GM19193 (cell line): ENCODE results near the gene LHFPL2.

Experiments used
- POLR2A ChIP-seq: IDR thresholded peaks from 4 replicates; pipeline ENCODE4 v1.6.1; 2011; ENCODE audit not compliant: insufficient read depth, insufficient read length; ENCODE audit errors: extremely low read depth

LHFPL2 gene

DNA sequence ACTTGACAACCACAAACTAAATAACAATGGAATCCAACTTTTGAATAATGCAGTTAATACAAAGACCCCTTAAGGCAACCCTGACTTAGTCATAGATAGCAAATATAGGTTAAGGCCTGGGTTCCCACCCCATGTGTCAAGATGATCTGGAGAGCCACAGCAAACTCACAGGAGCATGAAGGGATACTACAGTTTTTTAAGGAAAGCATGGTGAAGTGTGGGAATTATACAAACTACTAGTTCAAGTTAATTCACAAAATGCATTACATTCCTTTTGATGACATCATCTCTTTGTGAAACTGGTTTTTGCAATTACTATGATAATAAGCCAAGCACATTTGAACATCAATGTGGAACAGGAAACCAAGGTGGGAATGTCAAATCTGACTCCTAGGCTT, 50.6 kb downstream of the LHFPL2 start:
- TF ChIP-seq POLR2A, result no peak

DNA sequence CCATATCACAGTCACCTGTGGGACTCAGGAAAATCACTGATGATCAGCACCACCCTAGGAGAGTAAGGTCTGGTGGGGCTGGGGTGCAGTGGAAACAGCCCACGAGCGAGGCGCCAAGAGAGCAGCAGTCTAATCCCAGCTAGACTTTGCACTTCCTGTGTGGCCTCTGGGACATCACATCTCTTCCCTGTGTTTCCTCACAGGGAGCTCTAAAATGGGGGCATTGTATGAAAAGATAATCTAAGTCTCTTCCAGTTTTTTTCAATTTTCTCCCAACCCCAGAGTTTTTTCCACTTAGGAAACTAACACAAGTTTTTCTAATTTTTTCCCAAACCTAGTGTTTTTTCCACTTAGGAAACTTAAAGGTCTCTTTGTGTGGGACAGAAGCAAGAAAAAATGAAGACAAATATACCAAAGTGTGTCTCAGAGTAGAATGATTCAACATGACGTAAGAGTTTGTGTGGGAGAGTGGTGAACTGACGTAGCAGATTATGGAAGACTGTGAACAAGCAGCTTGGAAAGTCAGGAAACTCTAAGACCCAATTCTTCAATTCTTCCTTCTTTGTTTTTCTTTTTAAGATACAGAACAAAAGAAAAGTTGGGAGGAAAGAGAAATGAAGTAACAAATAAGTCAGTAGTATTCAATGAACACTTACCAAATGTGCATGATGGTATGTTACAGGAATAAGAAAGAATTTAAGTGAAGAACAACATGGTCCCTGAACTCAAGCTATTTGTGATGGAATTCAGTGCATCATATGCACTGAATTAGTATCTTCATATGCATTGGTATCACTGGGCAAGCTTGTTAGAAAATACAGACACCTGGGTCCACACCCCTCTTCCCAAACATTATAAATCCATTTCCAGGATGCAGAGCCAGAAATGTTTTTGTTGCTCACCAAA, 51.3 kb downstream of the LHFPL2 start:
- no peak for TF ChIP-seq POLR2A

DNA sequence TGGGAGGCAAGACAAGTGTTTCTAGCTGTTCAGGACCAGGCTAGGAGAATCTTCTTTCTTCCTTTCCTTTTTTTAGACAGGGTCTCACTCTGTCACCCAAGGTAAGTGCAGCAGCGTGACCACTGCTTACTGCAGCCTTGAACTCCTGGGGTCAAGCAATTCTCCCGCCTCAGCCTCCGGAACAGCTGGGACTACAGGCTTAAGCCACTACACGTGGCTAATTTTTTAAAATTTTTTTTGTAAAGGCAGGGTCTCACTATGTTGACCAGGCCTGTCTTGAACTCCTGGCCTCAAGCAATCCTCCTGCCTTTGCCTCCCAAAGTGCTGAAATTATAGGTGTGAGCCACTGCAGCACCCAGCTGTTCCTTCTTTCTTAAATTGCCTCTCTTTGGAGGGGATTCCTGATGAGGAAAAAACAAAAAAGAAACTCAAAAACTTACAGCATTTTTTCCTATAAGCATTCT, 53.1 kb downstream of the LHFPL2 start:
- TF ChIP-seq POLR2A, result no peak

DNA sequence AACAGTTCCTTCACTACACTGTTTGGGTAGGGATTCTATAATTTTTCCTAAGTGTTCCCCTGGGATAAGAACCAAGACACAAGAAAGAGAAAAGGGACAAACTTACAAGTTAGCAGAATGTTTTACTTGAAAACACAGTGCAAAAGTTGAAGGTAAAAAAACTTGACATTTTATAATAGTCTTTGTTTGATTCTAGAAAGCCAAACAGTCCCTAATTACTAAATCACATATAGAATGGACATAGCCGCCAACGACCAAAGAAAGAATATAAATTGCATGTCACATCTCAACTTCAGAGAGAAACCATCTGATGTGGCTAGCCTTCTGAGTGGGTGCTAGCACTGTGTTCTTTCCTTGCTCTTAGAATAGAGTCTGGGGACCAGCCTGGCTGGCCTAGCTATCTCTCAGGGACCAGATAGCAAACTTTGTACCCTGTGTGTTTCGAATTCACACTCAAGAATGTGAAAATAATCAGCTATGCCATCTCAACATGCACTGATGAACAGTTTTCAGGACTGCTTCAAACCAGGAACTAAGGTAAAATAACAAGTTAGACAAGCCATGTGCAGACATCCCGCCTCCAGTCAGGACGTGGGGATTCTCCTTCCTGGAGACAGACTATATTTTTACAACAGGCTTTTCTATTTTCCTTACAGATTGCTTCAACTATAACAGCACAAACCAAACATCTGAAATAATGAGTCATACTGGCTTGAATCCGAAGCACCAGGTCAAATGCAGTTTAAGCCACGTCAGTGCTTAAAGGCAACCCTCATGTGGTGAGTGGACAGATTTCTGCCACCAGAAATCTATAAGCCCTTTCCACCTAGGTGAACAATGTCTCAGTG, 53.7 kb downstream of the LHFPL2 start:
- no peak for TF ChIP-seq POLR2A

DNA sequence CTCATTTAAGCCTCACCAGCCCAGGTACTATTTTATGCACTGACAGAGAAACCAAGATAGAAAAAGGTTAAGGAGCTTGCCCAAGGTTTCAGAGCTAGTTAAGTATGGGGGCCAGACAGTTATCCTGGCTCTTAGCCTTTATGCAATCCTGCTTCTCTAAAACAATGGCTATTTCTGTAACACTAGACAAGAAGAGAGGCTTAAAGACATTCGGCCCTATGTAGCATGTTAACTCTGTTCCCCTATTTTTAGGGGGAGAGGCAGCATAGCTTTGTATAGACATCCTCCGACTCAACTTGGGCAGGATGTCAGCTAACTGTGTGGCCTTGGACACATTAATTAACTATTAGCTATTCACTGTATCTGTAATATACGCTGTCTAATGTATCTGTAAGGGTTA, 54.6 kb downstream of the LHFPL2 start:
- no peak for TF ChIP-seq POLR2A

DNA sequence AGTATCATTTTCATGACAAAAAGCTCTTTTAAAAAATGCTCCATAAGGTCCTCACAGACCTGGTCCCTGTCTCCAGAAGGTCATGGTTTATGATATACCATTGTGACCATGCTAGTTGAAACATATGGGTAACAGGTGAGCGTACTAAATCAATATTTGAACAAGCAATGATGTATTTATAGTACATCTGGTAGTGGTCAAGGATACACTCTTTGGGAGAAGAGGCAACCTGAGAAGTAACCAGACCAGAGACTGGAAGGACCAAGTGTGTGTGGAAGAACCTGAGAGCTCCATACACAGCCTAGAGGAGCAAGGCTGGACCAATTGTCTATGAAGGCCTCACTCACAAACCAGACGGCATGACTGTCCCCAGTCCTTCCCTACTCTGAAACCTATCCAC, 55.1 kb downstream of the LHFPL2 start:
- no peak for TF ChIP-seq POLR2A

DNA sequence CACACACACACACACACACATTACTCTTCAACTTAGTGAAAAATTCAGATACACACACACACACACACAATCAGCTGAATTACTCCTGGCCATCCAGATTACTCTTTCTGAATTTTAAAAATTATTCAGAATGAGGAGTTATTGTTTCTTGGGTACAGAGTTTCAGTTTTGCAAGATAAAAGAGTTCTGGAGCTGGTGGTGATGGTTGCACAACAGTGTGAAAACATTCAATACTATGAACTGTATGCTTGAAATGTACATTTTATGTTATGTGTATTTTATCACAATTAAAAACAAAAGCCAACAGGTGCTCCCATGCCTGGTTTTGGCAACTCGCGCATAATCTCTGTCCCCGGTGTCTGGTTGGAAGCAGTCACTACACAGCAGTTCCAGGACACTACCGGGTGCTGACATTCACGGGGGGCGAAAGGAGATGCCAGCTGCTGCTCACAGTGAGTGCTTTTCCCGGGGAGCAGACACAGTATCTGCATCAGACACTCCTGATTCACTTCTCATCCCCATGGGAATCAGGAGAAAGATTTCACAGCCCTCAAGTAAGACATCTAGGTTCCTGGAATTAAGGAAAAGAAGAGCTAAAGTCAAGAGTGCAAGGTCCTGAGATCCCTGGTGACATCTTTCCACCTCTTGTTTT, 55.7 kb downstream of the LHFPL2 start:
- TF ChIP-seq POLR2A, result no peak

DNA sequence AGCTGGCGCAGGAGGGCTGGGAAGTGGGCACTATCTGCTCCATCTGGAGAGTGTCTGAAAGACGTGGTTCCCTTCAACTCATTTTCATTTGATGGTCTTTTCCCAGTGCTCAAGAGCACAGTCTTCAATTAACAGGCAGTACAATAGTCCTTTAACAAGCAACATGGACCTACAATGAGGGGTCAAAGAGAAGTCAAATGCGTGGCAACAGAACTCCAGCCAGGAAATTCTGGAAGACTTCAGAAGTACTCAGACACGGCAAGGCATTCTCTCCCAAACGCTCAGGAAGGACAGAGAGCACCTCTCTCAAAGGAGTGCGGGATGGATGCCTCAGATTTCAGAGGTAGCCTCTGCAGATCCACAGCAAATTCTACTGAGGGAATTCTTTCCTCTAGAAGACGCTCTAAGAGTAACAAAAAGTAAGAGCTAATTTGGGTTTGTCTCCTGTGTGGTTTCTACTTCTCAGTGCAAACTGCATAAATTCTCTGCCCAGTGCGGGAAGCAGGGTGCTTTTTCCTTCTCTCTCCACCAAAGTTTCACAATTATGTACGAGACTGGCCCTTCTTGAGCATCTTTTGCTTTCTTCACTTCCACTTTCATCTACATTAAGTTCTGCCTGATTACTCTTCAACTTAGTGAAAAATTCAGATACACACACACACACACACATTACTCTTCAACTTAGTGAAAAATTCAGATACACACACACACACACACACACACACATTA, 56.4 kb downstream of the LHFPL2 start:
- TF ChIP-seq POLR2A, result no peak

DNA sequence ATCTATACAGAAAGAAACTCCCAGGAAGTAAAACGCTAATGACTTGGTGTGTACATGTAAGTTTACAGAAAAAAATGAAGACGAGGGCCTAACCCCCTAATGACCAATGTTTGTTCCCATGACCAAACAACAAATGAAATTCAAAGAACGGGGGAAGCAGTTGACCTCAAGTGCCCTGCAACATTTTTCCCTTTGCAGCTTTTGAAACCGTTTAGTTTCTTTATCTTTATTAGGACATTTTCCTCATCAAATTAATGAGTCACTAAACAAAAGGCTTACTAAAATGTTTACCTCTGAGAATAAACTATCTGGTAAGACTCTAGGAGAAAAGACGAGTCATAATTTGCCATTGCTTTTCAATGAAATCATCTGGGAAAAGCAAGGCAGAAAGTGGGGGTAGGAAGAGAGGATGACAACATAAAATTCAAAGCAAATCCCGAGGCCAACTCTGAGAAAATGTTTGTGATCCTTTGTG, 57.4 kb downstream of the LHFPL2 start:
- TF ChIP-seq POLR2A, result no peak

DNA sequence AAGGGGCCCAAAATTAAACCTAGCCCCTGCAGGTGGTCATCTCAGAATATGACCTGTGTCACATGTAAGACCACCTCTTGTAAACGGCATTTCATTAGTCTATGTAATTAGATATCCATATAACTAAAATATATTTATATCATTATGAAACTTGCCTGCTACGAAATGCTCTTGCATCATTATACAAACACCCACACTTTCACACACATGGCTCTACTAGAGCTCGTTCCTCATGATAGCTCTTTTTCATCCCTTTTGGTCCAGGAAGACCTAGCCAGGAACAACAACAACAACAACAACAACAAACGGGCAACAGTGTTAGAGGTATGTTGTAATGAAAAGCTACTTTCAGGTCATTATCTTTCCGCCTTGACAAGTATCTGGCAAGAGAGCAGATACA, 58.6 kb downstream of the LHFPL2 start:
- no peak for TF ChIP-seq POLR2A

DNA sequence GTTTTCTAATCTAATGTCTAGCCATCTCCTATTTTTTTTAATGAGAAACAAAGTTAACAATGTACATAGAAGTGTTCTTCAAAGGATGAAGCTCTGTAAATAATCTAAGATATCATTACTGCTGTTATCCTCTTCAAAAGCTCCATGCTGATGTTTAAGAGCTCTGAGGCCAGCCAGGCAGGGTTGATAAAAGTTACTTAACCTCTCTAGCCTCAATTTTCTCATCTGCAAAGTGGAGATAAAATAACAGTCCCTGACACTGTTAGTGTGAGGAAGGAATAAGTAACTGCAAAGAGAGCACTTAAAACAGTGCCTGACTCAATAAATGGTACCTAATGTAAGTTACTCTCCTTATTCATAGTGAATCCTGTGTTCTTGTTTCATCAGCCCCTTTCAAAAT, 60.1 kb downstream of the LHFPL2 start:
- TF ChIP-seq POLR2A, result no peak

DNA sequence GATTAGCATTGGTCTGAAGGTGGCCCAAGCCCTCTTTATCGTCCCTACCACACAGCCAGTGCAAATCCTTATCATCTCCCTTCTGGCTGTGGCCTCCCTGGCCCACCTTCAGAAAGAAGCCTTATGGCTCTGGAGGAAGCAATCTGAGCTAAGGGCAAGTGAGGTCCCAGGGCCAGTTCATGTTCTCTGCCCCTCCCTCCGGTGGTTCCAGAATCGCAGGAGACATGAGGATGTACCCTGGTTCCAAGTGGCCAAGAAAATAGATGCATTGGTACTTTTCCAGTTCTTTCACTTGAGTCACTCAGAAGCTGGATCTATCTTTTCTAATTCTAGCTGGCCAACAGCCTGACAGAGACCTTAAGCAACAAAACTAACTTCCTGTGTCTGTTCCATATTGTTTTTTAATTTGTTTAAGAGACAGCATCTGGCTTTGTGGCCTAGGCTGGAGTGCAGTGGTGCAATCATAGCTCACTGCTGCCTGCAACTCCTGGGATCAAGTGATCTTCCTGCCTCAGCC, 60.7 kb downstream of the LHFPL2 start:
- TF ChIP-seq POLR2A, result no peak

DNA sequence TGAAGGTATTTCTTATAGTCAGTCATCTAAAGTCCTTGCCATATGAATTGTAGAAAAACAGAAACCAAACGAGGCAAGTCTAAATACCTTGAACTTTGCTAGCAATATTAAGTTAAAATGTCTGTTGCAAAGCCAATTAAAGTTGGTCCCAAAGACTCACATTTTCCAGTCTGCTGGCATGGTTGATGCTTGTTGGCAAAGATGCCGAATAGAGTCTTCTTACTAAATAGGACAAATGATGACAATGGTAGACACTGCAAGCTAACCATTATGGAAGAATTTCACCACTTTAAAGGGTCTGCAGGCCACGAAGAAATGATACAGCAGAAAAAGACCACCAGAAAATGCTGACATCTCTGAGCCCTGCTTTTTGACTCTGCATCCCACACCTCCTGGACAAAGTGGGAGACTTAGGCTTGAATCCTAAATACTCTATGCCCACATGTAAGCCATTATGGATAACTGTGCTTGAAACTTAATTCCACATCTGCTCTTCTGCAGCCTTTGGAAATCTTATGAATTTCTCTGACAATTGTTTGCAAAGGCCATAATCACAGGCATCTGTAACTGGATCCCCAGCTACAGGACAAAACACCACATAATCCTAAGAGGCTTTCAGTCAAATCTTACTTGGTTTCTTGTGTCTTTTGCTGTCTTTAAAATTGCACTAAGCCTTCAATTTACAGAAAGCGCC, 61.3 kb downstream of the LHFPL2 start:
- no peak for TF ChIP-seq POLR2A

DNA sequence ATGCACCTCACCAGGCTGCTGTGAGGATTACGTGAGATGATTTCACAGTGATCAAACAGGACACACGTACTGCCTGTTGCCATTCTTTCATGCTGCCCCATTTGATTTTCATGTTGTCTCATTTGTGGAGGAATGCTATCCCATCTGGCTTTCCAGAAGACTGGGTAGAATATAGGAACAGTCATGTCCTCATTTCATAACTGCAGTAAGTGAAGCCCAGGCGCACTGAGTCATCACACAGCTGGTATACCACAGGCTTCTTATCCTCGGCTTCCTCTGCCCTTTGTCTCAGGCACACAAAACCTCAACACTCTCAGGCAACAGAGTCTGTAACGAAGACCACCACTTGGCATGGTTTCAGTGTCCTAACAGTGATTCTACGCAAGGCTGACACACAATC, 62.3 kb downstream of the LHFPL2 start:
- TF ChIP-seq POLR2A, result no peak
